SH-SY5Y (cell line): Measurements from ENCODE around the gene TMEM43.

Experiments
- GATA2 ChIP-seq: IDR thresholded peaks from 2 replicates; pipeline ENCODE4 v1.6.1; 2011; ENCODE audit warnings: mild to moderate bottlenecking, low read depth, low read length
- GATA3 ChIP-seq: IDR thresholded peaks from 2 replicates; pipeline ENCODE4 v1.6.1; 2011; ENCODE audit warnings: low read depth, mild to moderate bottlenecking, low read length, moderate library complexity

GRCh38 chr3:14097616-14098391 is 27.0 kb upstream of the TMEM43 start:
- TF ChIP-seq GATA3 (no peak), GATA2 (no peak)
